22Rv1 (cell line): ENCODE data around the gene IMPA2.

Experiments
- ZFX ChIP-seq: fragments of 450-650 bp; IDR thresholded peaks from 2 replicates; pipeline ENCODE4 v1.6.1; 2017; ENCODE audit warnings: antibody characterized with exemption, borderline replicate concordance
- TF ChIP-seq, protein P1 (sequence below): fragments of 450-650 bp; IDR thresholded peaks from 2 replicates; pipeline ENCODE4 v1.5.1; 2017; ENCODE audit warnings: mild to moderate bottlenecking

DNA sequence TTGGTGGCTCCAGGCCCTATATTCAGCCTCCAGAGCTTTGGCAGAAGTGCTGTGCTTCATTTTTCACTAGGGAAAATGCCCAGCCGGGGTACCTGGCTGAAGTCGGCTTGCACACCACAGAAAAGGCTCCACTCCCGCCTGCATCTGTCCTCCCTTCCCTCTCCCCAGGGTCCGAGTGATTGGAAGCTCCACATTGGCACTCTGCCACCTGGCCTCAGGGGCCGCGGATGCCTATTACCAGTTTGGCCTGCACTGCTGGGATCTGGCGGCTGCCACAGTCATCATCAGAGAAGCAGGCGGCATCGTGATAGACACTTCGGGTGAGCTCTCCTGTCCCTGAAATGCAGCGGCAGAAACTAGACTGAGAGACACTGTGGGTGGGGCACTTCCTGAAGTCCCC lies 47.4 kb downstream of the IMPA2 start:
- TF ChIP-seq, protein P1, sequence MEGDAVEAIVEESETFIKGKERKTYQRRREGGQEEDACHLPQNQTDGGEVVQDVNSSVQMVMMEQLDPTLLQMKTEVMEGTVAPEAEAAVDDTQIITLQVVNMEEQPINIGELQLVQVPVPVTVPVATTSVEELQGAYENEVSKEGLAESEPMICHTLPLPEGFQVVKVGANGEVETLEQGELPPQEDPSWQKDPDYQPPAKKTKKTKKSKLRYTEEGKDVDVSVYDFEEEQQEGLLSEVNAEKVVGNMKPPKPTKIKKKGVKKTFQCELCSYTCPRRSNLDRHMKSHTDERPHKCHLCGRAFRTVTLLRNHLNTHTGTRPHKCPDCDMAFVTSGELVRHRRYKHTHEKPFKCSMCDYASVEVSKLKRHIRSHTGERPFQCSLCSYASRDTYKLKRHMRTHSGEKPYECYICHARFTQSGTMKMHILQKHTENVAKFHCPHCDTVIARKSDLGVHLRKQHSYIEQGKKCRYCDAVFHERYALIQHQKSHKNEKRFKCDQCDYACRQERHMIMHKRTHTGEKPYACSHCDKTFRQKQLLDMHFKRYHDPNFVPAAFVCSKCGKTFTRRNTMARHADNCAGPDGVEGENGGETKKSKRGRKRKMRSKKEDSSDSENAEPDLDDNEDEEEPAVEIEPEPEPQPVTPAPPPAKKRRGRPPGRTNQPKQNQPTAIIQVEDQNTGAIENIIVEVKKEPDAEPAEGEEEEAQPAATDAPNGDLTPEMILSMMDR, result no peak
- no peak for TF ChIP-seq ZFX
